Lower lobe of right lung (tissue), 2 donors: Measurements from ENCODE around the gene PLXNB3. TPM values are rescaled to one million over a fixed set of nuclear protein-coding genes. Genes with fewer than 3 reads are reported as not detected.

Experiments
- ATAC-seq, 2 donors: fragments of 200-7000 bp; cut with Tn5 transposase; one replicate each; pipeline ENCODE4 v1.9.1; 2020 to 2022; ENCODE audit warnings: mild to moderate bottlenecking in 2 of 2, moderate library complexity in 2 of 2
- DNase-seq: peaks from one replicate; pipeline ENCODE4 v3.0.0-alpha.2; 2020
- H3K27ac ChIP-seq: fragments of 200-600 bp; one replicate; pipeline ENCODE4 v1.8.0; 2022
- H3K27me3 ChIP-seq: fragments of 200-600 bp; one replicate; pipeline ENCODE4 v1.8.0; 2022; ENCODE audit warnings: low read depth
- H3K36me3 ChIP-seq: fragments of 200-600 bp; one replicate; pipeline ENCODE4 v1.8.0; 2022; ENCODE audit warnings: mild to moderate bottlenecking
- H3K4me1 ChIP-seq: fragments of 200-600 bp; one replicate; pipeline ENCODE4 v1.8.0; 2022
- H3K4me3 ChIP-seq: fragments of 200-600 bp; one replicate; pipeline ENCODE4 v1.8.0; 2022; ENCODE audit warnings: mild to moderate bottlenecking
- H3K9me3 ChIP-seq: fragments of 200-600 bp; one replicate; pipeline ENCODE4 v1.8.0; 2022
- CTCF ChIP-seq: fragments of 200-600 bp; IDR thresholded peaks from one replicate; pipeline ENCODE4 v1.8.0; 2022; ENCODE audit warnings: antibody characterized with exemption, mild to moderate bottlenecking
- intact Hi-C: fragments of 100-400 bp; cut with DNase I; formaldehyde crosslinking; loops from one replicate; pipeline ENCODE4 v1.11.0; 2022
- total RNA-seq: library from RNA; stranded (reverse); fragmentation: NEBNext Ultra II Directional; extraction: Animal tissue kit (Norgen Biotek cat#: 25700); gene quantifications from one replicate; pipeline ENCODE4 v1.2.1, GENCODE V29; 2021
- donor health status: DM: no; HTN: yes; CAD: no; lungs with severe emphysema.

PLXNB3 gene
- total RNA-seq, 1 donor from 2014 or later, result 4.6 TPM

GRCh38 chrX:153762626-153763173 is 1.3 kb upstream of the PLXNB3 start:
- Histone ChIP-seq H3K9me3 (no peaks in the 10 kb centered on the region), H3K27ac (no peak overlapping the region), H3K36me3 (no peaks in the 10 kb centered on the region), H3K27me3 (no peaks in the 10 kb centered on the region), H3K4me3 (no peak overlapping the region), H3K4me1 (no peaks in the 10 kb centered on the region)
- ATAC-seq (no peak), DNase-seq (no peak)
- intact Hi-C loops, result loop anchor here (10.0 kb wide), 1 partner anchor 192 kb away; no protein-coding TSS in a partner anchor
- no peak for TF ChIP-seq CTCF

GRCh38 chrX:153763298-153763932 is 634 bp upstream of the PLXNB3 start:
- Histone ChIP-seq H3K9me3 (no peaks in the 10 kb centered on the region), H3K4me3 (no peak overlapping the region), H3K27me3 (no peaks in the 10 kb centered on the region), H3K4me1 (no peaks in the 10 kb centered on the region), H3K27ac (no peak overlapping the region), H3K36me3 (no peaks in the 10 kb centered on the region)
- intact Hi-C loops, result loop anchor here (10.0 kb wide), 1 partner anchor 191 kb away; no protein-coding TSS in a partner anchor
- DNase-seq, result no peak
- TF ChIP-seq CTCF, result no peak
- no peak for ATAC-seq

- peak; percentile 24 for DNase-seq
- peak overlapping the region; percentile 21 for H3K4me3 ChIP-seq
- no peak for ATAC-seq
- H3K9me3 ChIP-seq, result no peaks in the 10 kb centered on the region
- TF ChIP-seq CTCF, result no peak
- H3K4me1 ChIP-seq, result no peaks in the 10 kb centered on the region
- intact Hi-C loops, result loop anchor here (10.0 kb wide), 1 partner anchor 190 kb away; no protein-coding TSS in a partner anchor
- H3K36me3 ChIP-seq, result no peaks in the 10 kb centered on the region
- H3K27me3 ChIP-seq, result no peaks in the 10 kb centered on the region
- H3K27ac ChIP-seq, result peak overlapping the region; percentile 53
Measured at GRCh38 chrX:153764786-153765137, 713 bp downstream of the PLXNB3 start.

- Histone ChIP-seq H3K4me1 (no peaks in the 10 kb centered on the region), H3K9me3 (no peaks in the 10 kb centered on the region), H3K27me3 (no peaks in the 10 kb centered on the region), H3K4me3 (peak overlapping the region; percentile 17), H3K27ac (peak overlapping the region; percentile 53), H3K36me3 (no peaks in the 10 kb centered on the region)
- no peak for TF ChIP-seq CTCF
- ATAC-seq (peak; percentile 4 to 13), DNase-seq (peak; percentile 32)
- intact Hi-C loops, result loop anchor here (10.0 kb wide), 1 partner anchor 189 kb away; no protein-coding TSS in a partner anchor
Measured at GRCh38 chrX:153765138-153766079, 1.4 kb downstream of the PLXNB3 start.

- H3K27ac ChIP-seq, result no peak overlapping the region
- H3K27me3 ChIP-seq, result no peaks in the 10 kb centered on the region
- H3K4me3 ChIP-seq, result peak overlapping the region; percentile 17
- intact Hi-C loops, result loop anchor here (10.0 kb wide), 1 partner anchor 189 kb away; no protein-coding TSS in a partner anchor
- TF ChIP-seq CTCF, result no peak
- no peaks in the 10 kb centered on the region for H3K9me3 ChIP-seq
- no peaks in the 10 kb centered on the region for H3K36me3 ChIP-seq
- ATAC-seq (no peak), DNase-seq (peak; percentile 30)
- no peaks in the 10 kb centered on the region for H3K4me1 ChIP-seq
Measured at GRCh38 chrX:153766098-153766817, 2.2 kb downstream of the PLXNB3 start.
